ENCODE measurements around the gene NAGLU.
A peak's percentile ranks its signal among the peaks of the same experiment; 100 is the strongest.
"Not testable (repeated sequence)": the region's sequence is repeated elsewhere in the genome, so short reads cannot be mapped to it uniquely, and the experiment has no call there.

NAGLU gene

GRCh38 chr17:42544874-42545283 is 8.8 kb downstream of the NAGLU start:
- DNase-seq (ENCODE audit: low read depth in 2 of 2): no peak

DNA sequence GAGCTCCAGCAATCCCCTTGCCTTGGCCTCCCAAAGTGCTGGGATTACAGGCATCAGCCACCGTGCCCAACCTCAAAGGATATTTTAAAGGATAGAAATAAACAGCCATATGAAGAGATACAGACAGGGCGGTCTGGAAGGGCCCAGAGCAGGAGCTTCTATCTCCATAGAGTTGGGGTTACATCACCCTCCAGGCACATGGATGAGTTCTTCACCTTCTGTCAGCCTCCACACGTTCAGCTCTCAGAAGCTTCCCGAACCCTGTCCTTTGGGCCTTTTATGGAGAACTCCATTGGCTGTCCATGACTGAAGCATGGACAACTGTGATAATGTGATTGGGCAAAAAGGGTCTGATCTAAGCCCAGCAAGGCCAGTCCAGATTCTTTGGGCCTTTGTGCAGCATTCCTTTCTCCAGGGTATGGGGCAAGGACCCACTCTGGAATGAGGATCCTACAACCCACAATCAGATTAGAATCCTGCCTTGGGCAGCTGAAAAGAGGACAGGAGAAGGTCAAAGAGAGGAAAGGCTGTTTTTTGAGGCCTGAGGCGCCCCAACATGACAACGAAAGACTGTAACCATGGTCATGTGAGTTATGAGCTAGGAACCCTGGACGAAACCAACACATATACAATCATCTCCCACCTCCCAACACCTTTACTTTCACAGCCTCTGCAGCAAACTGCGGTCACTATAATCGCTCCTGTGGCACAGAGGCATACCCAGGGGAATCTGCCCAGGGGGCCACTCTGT is 9.9 kb downstream of the NAGLU start:
- DNase-seq (ENCODE audit: low read depth in 2 of 2): not testable (repeated sequence)

- DNase-seq (ENCODE audit: low read depth in 2 of 2): no peak
Measured at GRCh38 chr17:42547001-42547461, 11.0 kb downstream of the NAGLU start.

- no peak for DNase-seq (ENCODE audit: low read depth in 2 of 2)
Measured at GRCh38 chr17:42547698-42548069, 11.6 kb downstream of the NAGLU start.

DNA sequence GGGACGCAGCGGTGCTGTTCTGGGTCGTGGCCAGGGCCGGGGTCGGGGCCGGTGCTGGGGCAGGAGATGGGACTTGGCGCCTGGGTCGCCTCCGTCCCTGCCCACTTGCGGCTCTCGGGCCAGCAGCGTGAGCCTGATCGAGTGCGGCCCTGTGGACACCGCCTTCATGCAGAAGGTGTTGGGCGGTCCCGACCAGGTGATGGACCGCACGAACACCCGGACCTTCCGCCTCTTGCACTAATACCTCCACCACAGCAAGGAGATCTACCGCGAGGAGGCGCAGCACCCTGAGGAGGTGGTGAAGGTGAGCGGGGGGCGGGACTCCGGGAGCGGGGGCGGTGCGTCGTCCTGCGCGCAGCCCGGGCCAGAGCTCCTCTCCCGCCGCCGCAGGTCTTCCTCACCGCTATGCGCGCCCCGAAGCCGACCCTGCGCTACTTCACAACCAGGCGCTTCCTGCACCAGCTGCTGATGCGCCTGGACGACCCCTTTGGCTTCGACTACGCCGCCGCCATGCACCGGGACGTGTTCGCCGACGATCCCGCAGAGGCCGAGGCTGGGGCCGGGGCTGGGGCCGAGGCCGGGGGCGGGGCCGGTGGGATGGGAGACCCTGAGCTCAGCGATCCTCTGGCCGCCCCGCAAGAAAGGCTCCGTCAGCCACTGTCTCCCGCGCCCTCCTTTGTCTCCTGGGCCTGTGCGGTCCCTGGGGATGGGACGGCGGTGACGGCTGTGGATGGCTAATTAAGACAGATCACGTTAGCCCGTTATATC is 12.2 kb downstream of the NAGLU start:
- DNase-seq (ENCODE audit: low read depth in 2 of 2): peak; percentile 69 to 83

- DNase-seq (ENCODE audit: low read depth in 2 of 2): no peak
Measured at GRCh38 chr17:42548993-42549755, 13.1 kb downstream of the NAGLU start.

GRCh38 chr17:42552736-42553135 is 16.7 kb downstream of the NAGLU start, which contains the start of gene HSD17B1:
HSD17B1 (plus strand) TSS chr17:42552923; CDS start chr17:42552934, 11 bp downstream.
- DNase-seq (ENCODE audit: low read depth in 2 of 2): not testable (repeated sequence)

DNA sequence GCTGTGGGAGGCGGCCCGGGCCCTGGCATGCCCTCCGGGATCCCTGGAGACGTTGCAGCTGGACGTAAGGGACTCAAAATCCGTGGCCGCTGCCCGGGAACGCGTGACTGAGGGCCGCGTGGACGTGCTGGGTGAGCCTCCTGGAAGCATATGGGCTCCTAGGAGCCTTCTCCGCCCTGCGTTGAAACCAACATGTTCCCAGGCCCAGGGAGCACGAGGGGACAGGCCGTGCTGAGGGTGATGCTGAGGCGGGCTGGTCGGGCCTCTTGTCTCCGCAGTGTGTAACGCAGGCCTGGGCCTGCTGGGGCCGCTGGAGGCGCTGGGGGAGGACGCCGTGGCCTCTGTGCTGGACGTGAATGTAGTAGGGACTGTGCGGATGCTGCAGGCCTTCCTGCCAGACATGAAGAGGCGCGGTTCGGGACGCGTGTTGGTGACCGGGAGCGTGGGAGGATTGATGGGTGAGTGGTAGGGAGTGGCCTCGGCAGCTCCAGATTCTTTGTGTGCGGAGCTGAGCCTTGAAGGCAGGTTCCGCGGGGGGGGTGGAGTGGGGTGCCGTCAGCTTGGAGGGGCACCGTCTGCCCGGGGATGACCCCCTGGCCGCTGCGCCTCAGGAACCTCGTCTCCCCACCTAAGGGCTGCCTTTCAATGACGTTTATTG is 17.2 kb downstream of the NAGLU start:
- DNase-seq (ENCODE audit: low read depth in 2 of 2): no peak

GRCh38 chr17:42553866-42554249 is 17.8 kb downstream of the NAGLU start:
- DNase-seq (ENCODE audit: low read depth in 2 of 2): no peak

GRCh38 chr17:42554250-42555121 is 18.4 kb downstream of the NAGLU start:
- DNase-seq (ENCODE audit: low read depth in 2 of 2): peak; percentile 49 to 73

DNA sequence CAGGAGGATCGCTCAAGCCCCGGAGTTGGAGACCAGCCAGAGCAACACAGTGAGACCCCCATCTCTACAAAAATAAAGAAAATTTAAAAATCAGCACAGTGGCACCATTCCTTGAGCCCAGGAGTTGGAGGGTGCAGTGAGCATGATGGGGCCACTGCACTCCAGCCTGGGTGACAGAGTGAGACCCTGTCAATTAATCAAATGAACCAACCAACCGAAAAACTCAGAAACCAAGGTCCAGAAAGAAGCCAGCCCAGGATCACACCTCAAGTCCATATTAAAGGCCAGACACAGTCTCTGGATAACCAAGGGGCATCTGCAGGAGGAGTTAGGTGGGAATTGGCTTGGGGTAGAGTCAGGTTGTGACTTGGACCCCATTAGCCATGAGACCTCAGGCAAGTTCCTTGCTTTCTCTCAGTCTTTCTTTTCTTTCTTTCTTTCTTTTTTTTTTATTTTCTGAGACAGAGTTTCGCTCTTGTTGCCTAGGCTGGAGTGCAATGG is 19.1 kb downstream of the NAGLU start:
- DNase-seq (ENCODE audit: low read depth in 2 of 2): no peak

- DNase-seq (ENCODE audit: low read depth in 2 of 2): not testable (repeated sequence)
Measured at GRCh38 chr17:42555961-42556617, 20.0 kb downstream of the NAGLU start.

DNA sequence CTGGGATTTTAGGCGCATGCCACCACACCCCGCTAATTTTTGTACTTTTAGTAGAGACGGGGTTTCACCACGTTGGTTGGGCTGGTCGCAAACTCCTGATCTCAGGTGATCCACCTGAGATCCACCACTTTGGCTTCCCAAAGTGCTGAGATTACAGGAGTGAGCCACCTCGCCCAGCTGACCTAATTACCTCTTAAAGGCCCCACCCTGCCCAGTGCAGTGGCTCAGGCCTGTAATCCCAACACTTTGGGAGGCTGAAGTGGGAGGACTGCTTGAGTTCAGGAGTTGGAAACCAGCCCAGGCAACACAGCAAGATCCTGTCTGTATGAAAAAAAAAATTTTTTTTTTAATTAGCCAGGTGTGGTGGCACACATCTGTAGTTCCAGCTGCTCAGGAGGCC is 23.0 kb downstream of the NAGLU start:
- DNase-seq (ENCODE audit: low read depth in 2 of 2): no peak

DNA sequence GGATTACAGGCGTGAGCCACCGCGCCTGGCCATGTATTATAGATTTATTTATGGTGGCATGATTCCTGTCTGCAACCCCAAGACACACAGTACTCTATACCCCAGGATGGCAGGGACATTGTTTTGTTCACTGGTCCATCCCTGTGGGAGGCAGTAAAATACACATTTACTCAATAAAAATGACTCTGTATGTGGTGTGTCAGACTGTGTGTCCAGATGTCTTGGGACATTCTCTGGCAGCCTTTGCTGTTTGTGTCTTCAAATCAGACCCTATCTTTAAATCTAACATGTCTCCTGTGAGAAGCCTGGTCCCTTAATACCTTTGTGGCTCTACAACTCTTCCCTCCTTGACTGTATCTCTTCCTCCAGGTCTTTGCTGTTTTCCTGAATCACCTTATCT is 24.2 kb downstream of the NAGLU start:
- no peak for DNase-seq (ENCODE audit: low read depth in 2 of 2)

DNA sequence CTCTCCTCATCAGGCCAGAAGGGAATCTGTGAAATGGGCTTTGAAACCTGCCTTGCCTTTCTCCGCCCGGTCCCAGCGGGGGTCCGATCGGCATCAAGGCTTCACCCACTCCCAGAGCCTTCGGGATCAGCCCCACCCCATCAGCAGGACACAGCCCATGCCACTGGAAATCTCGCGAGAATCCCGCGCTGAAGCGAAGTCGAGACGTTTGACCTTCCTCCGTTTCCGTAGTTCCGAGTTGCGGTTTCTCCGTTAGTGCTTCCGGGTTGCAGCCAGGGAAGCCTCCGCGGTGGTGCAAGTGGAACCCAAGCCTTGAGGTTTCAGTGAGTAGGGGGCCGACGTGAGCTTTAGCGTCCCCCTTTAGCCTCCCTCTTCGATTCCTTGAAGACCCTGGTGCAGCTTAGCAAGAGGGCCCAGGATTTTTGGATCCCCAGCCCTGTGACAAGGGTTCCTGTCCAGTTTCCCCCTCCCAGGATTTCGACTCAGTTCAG is 25.9 kb downstream of the NAGLU start, which contains the start of gene COASY:
Gene COASY, plus strand, starts transcription at position 252 of the 491 bp plus-strand sequence. CDS start 475 bp downstream, outside the sequence.
- peak; percentile 84 to 94 for DNase-seq (ENCODE audit: low read depth in 2 of 2)

DNA sequence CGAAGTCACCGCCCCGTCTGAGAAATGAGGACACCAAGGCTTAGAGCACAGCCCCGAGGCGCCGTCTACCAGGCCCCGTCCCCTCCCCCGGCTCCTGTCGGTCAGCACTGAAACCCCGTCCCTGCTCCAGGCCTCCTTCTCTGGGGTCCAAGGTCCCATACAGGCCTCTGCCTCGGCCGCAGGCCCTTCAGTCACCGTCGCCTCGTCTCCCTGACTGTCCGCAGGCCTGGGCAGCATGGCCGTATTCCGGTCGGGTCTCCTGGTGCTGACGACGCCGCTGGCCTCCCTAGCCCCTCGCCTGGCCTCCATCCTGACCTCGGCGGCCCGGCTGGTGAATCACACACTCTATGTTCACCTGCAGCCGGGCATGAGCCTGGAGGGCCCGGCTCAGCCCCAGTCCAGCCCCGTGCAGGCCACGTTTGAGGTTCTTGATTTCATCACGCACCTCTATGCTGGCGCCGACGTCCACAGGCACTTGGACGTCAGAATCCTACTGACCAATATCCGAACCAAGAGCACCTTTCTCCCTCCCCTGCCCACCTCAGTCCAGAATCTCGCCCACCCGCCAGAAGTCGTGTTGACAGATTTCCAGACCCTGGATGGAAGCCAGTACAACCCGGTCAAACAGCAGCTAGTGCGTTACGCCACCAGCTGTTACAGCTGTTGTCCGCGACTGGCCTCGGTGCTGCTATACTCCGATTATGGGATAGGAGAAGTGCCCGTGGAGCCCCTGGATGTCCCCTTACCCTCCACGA is 26.5 kb downstream of the NAGLU start:
- DNase-seq (ENCODE audit: low read depth in 2 of 2): no peak

GRCh38 chr17:42563143-42563509 is 27.1 kb downstream of the NAGLU start:
- no peak for DNase-seq (ENCODE audit: low read depth in 2 of 2)

DNA sequence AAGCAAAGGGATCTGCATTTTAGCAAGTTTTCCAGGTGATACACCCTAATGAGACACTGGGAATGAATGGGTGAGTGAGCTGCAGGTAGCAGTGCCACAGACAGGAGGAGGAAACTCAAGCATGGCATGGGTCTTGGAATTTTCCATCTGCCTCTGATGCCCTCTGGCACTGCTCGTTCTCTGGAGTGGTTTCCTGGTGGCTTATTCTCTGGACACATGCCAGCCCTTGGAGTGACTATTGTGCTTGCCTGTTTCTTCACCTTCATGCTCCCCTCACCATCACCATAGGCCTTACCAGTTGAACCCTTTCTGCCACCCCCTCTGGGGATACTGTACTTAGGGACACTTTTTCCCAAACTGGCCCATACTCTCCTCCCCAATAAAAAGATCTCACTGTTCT is 27.5 kb downstream of the NAGLU start:
- no peak for DNase-seq (ENCODE audit: low read depth in 2 of 2)

DNA sequence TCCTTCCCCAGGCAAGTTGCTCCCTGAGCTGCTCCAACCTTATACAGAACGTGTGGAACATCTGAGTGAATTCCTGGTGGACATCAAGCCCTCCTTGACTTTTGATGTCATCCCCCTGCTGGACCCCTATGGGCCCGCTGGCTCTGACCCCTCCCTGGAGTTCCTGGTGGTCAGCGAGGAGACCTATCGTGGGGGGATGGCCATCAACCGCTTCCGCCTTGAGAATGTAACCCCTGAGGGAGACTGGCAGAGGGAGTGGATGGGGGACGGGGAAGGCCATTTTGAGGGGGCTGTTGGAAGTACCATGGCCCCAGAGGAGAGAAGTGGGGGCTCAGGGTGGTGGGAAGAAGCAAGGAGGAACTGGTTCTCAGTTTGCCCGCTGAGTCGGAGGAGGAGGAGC is 27.9 kb downstream of the NAGLU start:
- DNase-seq (ENCODE audit: low read depth in 2 of 2): no peak

All from activated CD4-positive, alpha-beta T cell treated with anti-CD3 and anti-CD28 coated beads for 24 hours (primary cell).